NB4 (cell line): ENCODE results near the gene PDE3B.
"Not testable (repeated sequence)": the region's sequence is repeated elsewhere in the genome, so short reads cannot be mapped to it uniquely, and the experiment has no call there.

ENCODE experiments used
- DNase-seq: peaks from one replicate; pipeline ENCODE4 v3.0.0; 2010; ENCODE audit warnings: low read depth
- H3K4me3 ChIP-seq: one replicate; pipeline ENCODE4 v1.5.1; 2011; ENCODE audit warnings: mild to moderate bottlenecking, low read depth, low read length, moderate library complexity
- MAX ChIP-seq: IDR thresholded peaks from 2 replicates; pipeline ENCODE4 v1.6.1; 2011; ENCODE audit warnings: low read depth, low read length
- MYC ChIP-seq: IDR thresholded peaks from 2 replicates; pipeline ENCODE4 v1.6.1; 2011; ENCODE audit warnings: low read depth, low read length
- POLR2A ChIP-seq: IDR thresholded peaks from 2 replicates; pipeline ENCODE4 v1.6.1; 2011; ENCODE audit warnings: mild to moderate bottlenecking; ENCODE audit not compliant: insufficient read length; ENCODE audit errors: extremely low read depth
- TF ChIP-seq, protein P1 (sequence below): IDR thresholded peaks from one replicate; pipeline ENCODE4 v1.5.1; 2012; ENCODE audit warnings: low read depth, low read length

Gene PDE3B

GRCh38 chr11:14725150-14725549, 81.5 kb downstream of the PDE3B start:
- TF ChIP-seq MYC (no peak), MAX (no peak), POLR2A (no peak)
- TF ChIP-seq, protein P1, sequence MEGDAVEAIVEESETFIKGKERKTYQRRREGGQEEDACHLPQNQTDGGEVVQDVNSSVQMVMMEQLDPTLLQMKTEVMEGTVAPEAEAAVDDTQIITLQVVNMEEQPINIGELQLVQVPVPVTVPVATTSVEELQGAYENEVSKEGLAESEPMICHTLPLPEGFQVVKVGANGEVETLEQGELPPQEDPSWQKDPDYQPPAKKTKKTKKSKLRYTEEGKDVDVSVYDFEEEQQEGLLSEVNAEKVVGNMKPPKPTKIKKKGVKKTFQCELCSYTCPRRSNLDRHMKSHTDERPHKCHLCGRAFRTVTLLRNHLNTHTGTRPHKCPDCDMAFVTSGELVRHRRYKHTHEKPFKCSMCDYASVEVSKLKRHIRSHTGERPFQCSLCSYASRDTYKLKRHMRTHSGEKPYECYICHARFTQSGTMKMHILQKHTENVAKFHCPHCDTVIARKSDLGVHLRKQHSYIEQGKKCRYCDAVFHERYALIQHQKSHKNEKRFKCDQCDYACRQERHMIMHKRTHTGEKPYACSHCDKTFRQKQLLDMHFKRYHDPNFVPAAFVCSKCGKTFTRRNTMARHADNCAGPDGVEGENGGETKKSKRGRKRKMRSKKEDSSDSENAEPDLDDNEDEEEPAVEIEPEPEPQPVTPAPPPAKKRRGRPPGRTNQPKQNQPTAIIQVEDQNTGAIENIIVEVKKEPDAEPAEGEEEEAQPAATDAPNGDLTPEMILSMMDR, result no peak
- no peak overlapping the region for H3K4me3 ChIP-seq
- DNase-seq, result no peak

- no peak for TF ChIP-seq MAX
- DNase-seq, result no peak
- H3K4me3 ChIP-seq, result no peak overlapping the region
Measured at GRCh38 chr11:14727215-14727614, 83.6 kb downstream of the PDE3B start.

GRCh38 chr11:14727746-14728145, 84.1 kb downstream of the PDE3B start:
- TF ChIP-seq POLR2A (no peak), MYC (no peak)
- TF ChIP-seq, protein P1, result no peak
- H3K4me3 ChIP-seq, result no peak overlapping the region
- no peak for DNase-seq

DNA sequence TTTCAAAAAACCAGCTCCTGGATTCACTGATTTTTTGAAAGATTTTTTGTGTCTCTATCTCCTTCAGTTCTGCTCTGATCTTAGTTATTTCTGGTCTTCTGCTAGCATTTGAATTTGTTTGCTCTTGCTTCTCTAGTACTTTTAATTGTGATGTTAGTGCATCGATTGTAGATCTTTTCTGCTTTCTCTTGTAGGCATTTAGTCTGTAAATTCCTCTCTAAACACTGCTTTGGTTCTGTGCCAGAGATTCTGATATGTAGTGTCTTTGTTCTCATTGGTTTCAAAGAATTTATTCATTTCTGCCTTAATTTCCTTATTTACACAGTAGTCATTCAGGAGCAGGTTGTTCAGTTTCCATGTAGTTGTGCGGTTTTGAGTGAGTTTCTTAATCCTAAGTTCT, 96.9 kb downstream of the PDE3B start:
- H3K4me3 ChIP-seq, DNase-seq: not testable (repeated sequence)

DNA sequence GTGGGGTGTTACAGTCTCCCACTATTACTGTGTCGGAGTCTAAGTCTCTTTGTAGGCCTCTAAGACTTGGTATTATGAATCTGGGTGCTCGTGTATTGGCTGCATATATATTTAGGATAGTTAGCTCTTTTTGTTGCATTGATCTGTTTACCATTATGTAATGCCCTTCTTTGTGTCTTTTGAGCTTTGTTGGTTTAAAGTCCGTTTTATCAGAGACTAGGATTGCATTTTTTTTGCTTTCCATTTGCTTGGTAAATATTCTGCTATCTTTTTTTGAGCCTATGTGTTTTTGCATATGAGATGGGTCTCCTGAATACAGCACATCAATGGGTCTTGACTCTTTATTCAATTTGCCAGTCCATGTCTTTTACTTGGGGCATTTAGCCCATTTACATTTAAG, 97.6 kb downstream of the PDE3B start:
- TF ChIP-seq MYC (no peak), MAX (no peak), POLR2A (no peak)
- TF ChIP-seq, protein P1, result no peak
- no peak for DNase-seq

GRCh38 chr11:14742849-14743559, 99.4 kb downstream of the PDE3B start:
- TF ChIP-seq, protein P1, result no peak
- TF ChIP-seq MYC, result no peak
- no peak for TF ChIP-seq MAX
- no peak for TF ChIP-seq POLR2A
- no peak for DNase-seq
- H3K4me3 ChIP-seq, result no peak overlapping the region

More for the DNA sequence above, 97.6 kb downstream of the PDE3B start:
- H3K4me3 ChIP-seq, result no peak overlapping the region

DNA sequence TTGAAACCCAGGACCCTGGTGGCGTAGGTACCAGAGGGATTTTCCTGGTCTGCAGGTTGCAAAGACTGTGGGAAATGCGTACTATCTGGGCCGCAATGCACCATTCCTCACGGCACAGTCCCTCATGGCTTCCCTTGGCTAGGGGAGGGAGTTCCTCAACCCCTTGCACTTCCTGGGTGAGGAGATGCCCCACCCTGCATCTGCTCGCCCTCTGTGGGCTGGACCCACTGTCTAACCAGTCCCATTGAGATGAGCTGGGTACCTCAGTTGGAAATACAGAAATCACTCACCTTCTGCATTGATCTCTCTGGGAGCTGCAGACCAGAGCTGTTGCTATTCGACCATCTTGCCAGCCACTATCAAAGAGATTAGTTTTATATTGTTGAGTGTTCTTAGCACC, 100.1 kb downstream of the PDE3B start:
- H3K4me3 ChIP-seq, DNase-seq: not testable (repeated sequence)
